ENCODE data around the gene SEC24A. TPM values are rescaled to one million over a fixed set of nuclear protein-coding genes. Genes with fewer than 3 reads are reported as not detected.
A peak's percentile ranks its signal among the peaks of the same experiment; 100 is the strongest.

The SEC24A gene
- polyA plus RNA-seq, 1 donor from 2014 or later = 24.7 TPM

GRCh38 chr5:134749415-134749814, 100.8 kb downstream of the SEC24A start:
- Histone ChIP-seq H3K36me3 (ENCODE audit: insufficient read depth, low read length) (no peaks in the 10 kb centered on the region), H3K4me2 (ENCODE audit: low read length) (no peak overlapping the region), H2AFZ (ENCODE audit: low read depth, low read length) (no peak overlapping the region), H3K27me3 (ENCODE audit: insufficient read depth, low read depth, low read length) (no peaks in the 10 kb centered on the region), H3K27ac (ENCODE audit: low read length) (no peak overlapping the region), H3K4me3 (ENCODE audit: low read length) (no peak overlapping the region), H3K9me3 (ENCODE audit: low read length) (no peaks in the 10 kb centered on the region), H3K9ac (ENCODE audit: low read length) (no peak overlapping the region), H3K79me2 (replicated peaks; ENCODE audit: insufficient read depth, low read length) (peaks cover 9% of the 10 kb centered on the region), H3K9me2 (ENCODE audit: insufficient read depth, low read length) (no peaks in the 10 kb centered on the region), H4K20me1 (ENCODE audit: insufficient read depth) (no peaks in the 10 kb centered on the region), H3F3A (ENCODE audit: insufficient read depth, low read length, poor library complexity, severe bottlenecking) (no peaks in the 10 kb centered on the region)
- no peak for TF ChIP-seq REST (IDR thresholded peaks at IDR 0.05; ENCODE audit: borderline replicate concordance)
- TF ChIP-seq RAD21 (conservative IDR thresholded peaks at IDR 0.05) = no peak
- no peak for TF ChIP-seq TAF1 (IDR thresholded peaks at IDR 0.05; ENCODE audit: low read depth)
- no peak for TF ChIP-seq EP300 (conservative IDR thresholded peaks at IDR 0.05; ENCODE audit: poor library complexity, severe bottlenecking)
- no peak for TF ChIP-seq CTCF (IDR thresholded peaks at IDR 0.05; ENCODE audit: poor library complexity, severe bottlenecking)
- TF ChIP-seq EZH2 (IDR thresholded peaks at IDR 0.05; ENCODE audit: borderline replicate concordance, insufficient read depth, low read length, poor library complexity, severe bottlenecking) = no peak
- no peak for TF ChIP-seq MXI1 (conservative IDR thresholded peaks at IDR 0.05; ENCODE audit: poor library complexity, severe bottlenecking)
- TF ChIP-seq POLR2AphosphoS5 (IDR thresholded peaks at IDR 0.05) = no peak
- no peak for TF ChIP-seq SMC3 (conservative IDR thresholded peaks at IDR 0.05; ENCODE audit: poor library complexity)

- TF ChIP-seq POLR2AphosphoS5 (IDR thresholded peaks at IDR 0.05) (no peak), CTCF (IDR thresholded peaks at IDR 0.05; ENCODE audit: poor library complexity, severe bottlenecking) (no peak), EZH2 (IDR thresholded peaks at IDR 0.05; ENCODE audit: borderline replicate concordance, insufficient read depth, low read length, poor library complexity, severe bottlenecking) (no peak), SMC3 (conservative IDR thresholded peaks at IDR 0.05; ENCODE audit: poor library complexity) (no peak), RAD21 (conservative IDR thresholded peaks at IDR 0.05) (no peak), REST (IDR thresholded peaks at IDR 0.05; ENCODE audit: borderline replicate concordance) (no peak), EP300 (conservative IDR thresholded peaks at IDR 0.05; ENCODE audit: poor library complexity, severe bottlenecking) (no peak), MXI1 (conservative IDR thresholded peaks at IDR 0.05; ENCODE audit: poor library complexity, severe bottlenecking) (no peak), TAF1 (IDR thresholded peaks at IDR 0.05; ENCODE audit: low read depth) (no peak)
- Histone ChIP-seq H3K9me2 (ENCODE audit: insufficient read depth, low read length) (no peaks in the 10 kb centered on the region), H3K9ac (ENCODE audit: low read length) (peak overlapping the region; percentile 87), H3F3A (ENCODE audit: insufficient read depth, low read length, poor library complexity, severe bottlenecking) (no peaks in the 10 kb centered on the region), H3K9me3 (ENCODE audit: low read length) (no peaks in the 10 kb centered on the region), H3K36me3 (ENCODE audit: insufficient read depth, low read length) (no peaks in the 10 kb centered on the region), H3K4me2 (ENCODE audit: low read length) (peak overlapping the region; percentile 21), H3K4me3 (ENCODE audit: low read length) (peak overlapping the region; percentile 97), H3K79me2 (replicated peaks; ENCODE audit: insufficient read depth, low read length) (peaks cover 39% of the 10 kb centered on the region), H4K20me1 (ENCODE audit: insufficient read depth) (no peaks in the 10 kb centered on the region), H3K27ac (ENCODE audit: low read length) (peak overlapping the region; percentile 46), H3K27me3 (ENCODE audit: insufficient read depth, low read depth, low read length) (no peaks in the 10 kb centered on the region), H2AFZ (ENCODE audit: low read depth, low read length) (peak overlapping the region; percentile 77)
Measured at GRCh38 chr5:134758176-134758503, 109.6 kb downstream of the SEC24A start.
